Measurements from ENCODE around the gene COL4A2. TPM values are rescaled to one million over a fixed set of nuclear protein-coding genes. Genes with fewer than 3 reads are reported as not detected.

COL4A2 gene
- total and polyA plus RNA-seq, 2 experiments from 2014 or later, result 146 to 455 TPM

DNA sequence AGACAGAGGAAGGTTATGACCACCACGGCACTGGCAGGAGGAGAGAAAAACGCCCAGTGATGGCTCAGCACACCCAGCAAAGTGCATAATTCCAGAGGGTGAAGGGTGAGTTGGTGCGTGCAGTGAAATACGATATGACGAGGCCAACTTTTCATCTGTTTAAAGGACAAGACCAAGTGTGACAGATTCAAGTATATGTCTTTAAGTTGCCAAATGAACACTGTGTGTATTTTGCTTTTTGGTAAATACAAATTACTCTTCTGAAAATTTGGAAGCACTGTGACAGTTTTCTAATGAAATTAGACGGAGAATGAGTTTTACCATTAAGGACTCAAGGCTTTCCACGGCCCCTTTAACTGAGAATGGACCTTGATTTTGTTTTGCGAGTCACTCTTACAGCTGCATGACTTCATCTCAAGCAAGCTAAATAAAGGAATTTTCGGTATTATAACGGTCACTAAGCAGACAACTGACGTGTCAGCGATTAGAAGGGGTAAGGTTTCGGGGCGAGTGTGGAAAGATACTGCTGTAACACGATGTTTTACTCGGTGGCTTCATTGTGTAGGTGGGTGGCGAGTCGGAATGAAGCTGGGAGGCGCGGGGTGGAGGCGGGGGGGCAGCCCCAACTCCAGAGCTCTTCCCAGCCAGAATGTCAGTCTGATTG is 22.8 kb downstream of the COL4A2 start:
- no peaks in the 10 kb centered on the region for H3K27me3 ChIP-seq (replicated peaks; ENCODE audit: insufficient read depth)
- DNase-seq, result peak; percentile 59

DNA sequence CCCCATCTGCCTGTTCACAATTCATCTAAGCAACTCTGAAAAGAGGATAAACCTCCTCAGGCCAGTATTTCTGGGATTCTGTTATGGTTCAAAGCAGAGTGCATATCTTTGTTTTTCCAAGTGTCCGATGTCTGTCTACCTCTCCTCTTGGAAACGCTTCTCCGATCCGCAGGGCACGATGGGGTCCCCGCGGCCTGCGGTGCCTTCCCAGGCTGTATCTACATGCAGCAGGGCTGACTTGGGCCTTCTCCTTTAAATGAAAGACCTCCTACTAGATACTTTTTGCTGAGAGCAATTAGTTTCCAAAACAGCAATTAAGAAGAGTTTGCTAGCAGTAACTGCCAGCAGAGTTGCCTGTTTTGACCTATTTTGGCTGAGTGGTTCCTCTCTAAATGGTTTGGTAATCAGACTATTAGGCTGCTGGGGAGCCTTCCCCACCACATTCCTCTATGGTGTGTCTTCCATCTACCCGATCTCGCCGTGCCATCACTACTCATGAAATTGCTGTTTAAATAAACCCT is 23.5 kb downstream of the COL4A2 start:
- WGBS, 2 experiments (ENCODE audit: low coverage in 1 of 2, low lambda C conversion rate in 2 of 2, missing lambda C conversion rate in 2 of 2), result 69% methylated on average over 11 of the region's 11 CpGs
- peaks cover 54% of the 10 kb centered on the region for H3K4me1 ChIP-seq (ENCODE audit: insufficient read depth)
- TF ChIP-seq EZH2phosphoT487 (IDR thresholded peaks at IDR 0.05; ENCODE audit: insufficient read depth, low read depth) (no peak), EZH2 (IDR thresholded peaks at IDR 0.05; ENCODE audit: insufficient read depth, poor library complexity, severe bottlenecking) (no peak)
- H3K9ac ChIP-seq, result peak overlapping the region; percentile 47
- no peak overlapping the region for H2AFZ ChIP-seq
- DNase-seq, result peak; percentile 88
- no peaks in the 10 kb centered on the region for H4K20me1 ChIP-seq (ENCODE audit: insufficient read depth)
- no peaks in the 10 kb centered on the region for H3K9me2 ChIP-seq (ENCODE audit: insufficient read depth)
- peaks cover 53% of the 10 kb centered on the region for H3F3A ChIP-seq (ENCODE audit: insufficient read depth)
- in situ Hi-C loops (cut with MboI), result no loop called here
- peak overlapping the region; percentile 61 for H3K4me2 ChIP-seq (ENCODE audit: unreplicated experiment)
- no peaks in the 10 kb centered on the region for H3K9me3 ChIP-seq (ENCODE audit: low read depth)
- peaks cover 51% of the 10 kb centered on the region for H3K79me2 ChIP-seq (ENCODE audit: insufficient read depth)
- no peaks in the 10 kb centered on the region for H3K27me3 ChIP-seq (replicated peaks; ENCODE audit: insufficient read depth)
- no peaks in the 10 kb centered on the region for H3K36me3 ChIP-seq (ENCODE audit: low read depth)
- peak overlapping the region; percentile 82 for H3K27ac ChIP-seq
- H3K4me3 ChIP-seq, result peak overlapping the region; percentile 13; the same call in 1 of the 2 replicates

More for the DNA sequence above, 22.8 kb downstream of the COL4A2 start:
- Histone ChIP-seq H2AFZ (no peak overlapping the region), H4K20me1 (ENCODE audit: insufficient read depth) (no peaks in the 10 kb centered on the region), H3K4me3 (no peak overlapping the region), H3F3A (ENCODE audit: insufficient read depth) (peaks cover 53% of the 10 kb centered on the region), H3K79me2 (ENCODE audit: insufficient read depth) (peaks cover 57% of the 10 kb centered on the region), H3K36me3 (ENCODE audit: low read depth) (no peaks in the 10 kb centered on the region), H3K4me2 (ENCODE audit: unreplicated experiment) (no peak overlapping the region), H3K9me3 (ENCODE audit: low read depth) (no peaks in the 10 kb centered on the region), H3K9me2 (ENCODE audit: insufficient read depth) (no peaks in the 10 kb centered on the region), H3K27ac (peak overlapping the region; percentile 82), H3K9ac (peak overlapping the region; percentile 47), H3K4me1 (ENCODE audit: insufficient read depth) (peaks cover 54% of the 10 kb centered on the region)
- WGBS, 2 experiments (ENCODE audit: low coverage in 1 of 2, low lambda C conversion rate in 2 of 2, missing lambda C conversion rate in 2 of 2), result 70 to 71% methylated on average over 21 of the region's 21 CpGs
- no peak for TF ChIP-seq EZH2phosphoT487 (IDR thresholded peaks at IDR 0.05; ENCODE audit: insufficient read depth, low read depth)
- no peak for TF ChIP-seq EZH2 (IDR thresholded peaks at IDR 0.05; ENCODE audit: insufficient read depth, poor library complexity, severe bottlenecking)
- in situ Hi-C loops (cut with MboI), result no loop called here

DNA sequence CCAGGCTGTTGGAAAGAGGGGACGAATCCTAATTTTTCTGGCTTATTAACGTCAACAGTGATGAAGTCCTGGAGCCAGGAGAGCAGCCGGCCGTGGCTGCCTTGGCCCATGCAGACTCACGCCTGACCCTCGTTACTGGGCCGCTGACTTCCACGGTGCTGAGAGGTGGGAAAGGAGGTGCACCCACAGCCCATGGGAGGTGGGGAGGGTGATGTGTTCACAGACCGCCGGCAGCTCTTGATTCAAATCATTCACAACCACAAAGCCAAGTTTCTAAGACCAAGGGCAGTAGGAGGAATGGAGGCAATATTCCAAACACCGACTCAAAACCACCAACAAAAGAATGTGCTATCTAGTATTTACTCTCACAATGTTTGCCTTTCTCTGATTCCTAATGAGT is 24.3 kb downstream of the COL4A2 start:
- no peaks in the 10 kb centered on the region for H3K9me3 ChIP-seq (ENCODE audit: low read depth)
- H3K27me3 ChIP-seq (replicated peaks; ENCODE audit: insufficient read depth), result no peaks in the 10 kb centered on the region
- H3K36me3 ChIP-seq (ENCODE audit: low read depth), result no peaks in the 10 kb centered on the region
- H3K9me2 ChIP-seq (ENCODE audit: insufficient read depth), result no peaks in the 10 kb centered on the region
- peak; percentile 58 for DNase-seq
- in situ Hi-C loops (cut with MboI), result no loop called here
- peaks cover 43% of the 10 kb centered on the region for H3K79me2 ChIP-seq (ENCODE audit: insufficient read depth)
- peak overlapping the region; percentile 61 for H3K4me2 ChIP-seq (ENCODE audit: unreplicated experiment)
- peak overlapping the region; percentile 13; the same call in 1 of the 2 replicates for H3K4me3 ChIP-seq
- H2AFZ ChIP-seq, result no peak overlapping the region
- H4K20me1 ChIP-seq (ENCODE audit: insufficient read depth), result no peaks in the 10 kb centered on the region
- peak overlapping the region; percentile 47; the same call in 1 of the 2 replicates for H3K9ac ChIP-seq
- TF ChIP-seq EZH2phosphoT487 (IDR thresholded peaks at IDR 0.05; ENCODE audit: insufficient read depth, low read depth) (no peak), EZH2 (IDR thresholded peaks at IDR 0.05; ENCODE audit: insufficient read depth, poor library complexity, severe bottlenecking) (no peak)
- WGBS, 2 experiments (ENCODE audit: low coverage in 1 of 2, low lambda C conversion rate in 2 of 2, missing lambda C conversion rate in 2 of 2), result 68 to 73% methylated on average over 11 of the region's 11 CpGs
- peaks cover 53% of the 10 kb centered on the region for H3F3A ChIP-seq (ENCODE audit: insufficient read depth)
- peak overlapping the region; percentile 82 for H3K27ac ChIP-seq
- peaks cover 54% of the 10 kb centered on the region for H3K4me1 ChIP-seq (ENCODE audit: insufficient read depth)

DNA sequence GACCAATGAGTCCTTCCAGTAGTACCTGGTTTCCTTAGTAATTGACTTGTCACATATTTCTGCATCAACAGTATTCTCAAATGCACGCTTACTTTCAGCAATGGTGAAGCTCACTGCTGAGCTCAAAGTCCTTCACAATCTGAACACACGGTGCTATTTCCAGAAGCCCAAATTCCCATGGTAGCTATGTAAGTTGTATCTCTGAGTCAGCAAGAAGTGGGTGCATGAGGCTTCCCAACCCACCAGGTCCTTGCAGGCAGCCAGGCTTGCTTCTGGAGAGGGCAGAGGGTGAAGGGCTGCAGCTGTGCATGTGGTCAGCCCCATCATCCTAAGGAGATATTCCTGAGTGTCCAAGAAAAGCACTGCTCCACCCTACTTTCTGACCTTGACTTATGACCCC is 25.7 kb downstream of the COL4A2 start:
- TF ChIP-seq EZH2 (IDR thresholded peaks at IDR 0.05; ENCODE audit: insufficient read depth, poor library complexity, severe bottlenecking) (no peak), EZH2phosphoT487 (IDR thresholded peaks at IDR 0.05; ENCODE audit: insufficient read depth, low read depth) (no peak)
- Histone ChIP-seq H3F3A (ENCODE audit: insufficient read depth) (peaks cover 46% of the 10 kb centered on the region), H3K4me1 (ENCODE audit: insufficient read depth) (peaks cover 41% of the 10 kb centered on the region), H3K36me3 (ENCODE audit: low read depth) (no peaks in the 10 kb centered on the region), H3K9me3 (ENCODE audit: low read depth) (no peaks in the 10 kb centered on the region), H3K9ac (no peak overlapping the region), H3K9me2 (ENCODE audit: insufficient read depth) (no peaks in the 10 kb centered on the region), H3K4me2 (ENCODE audit: unreplicated experiment) (no peak overlapping the region), H3K27me3 (replicated peaks; ENCODE audit: insufficient read depth) (no peaks in the 10 kb centered on the region), H3K4me3 (no peak overlapping the region), H4K20me1 (ENCODE audit: insufficient read depth) (no peaks in the 10 kb centered on the region), H3K27ac (no peak overlapping the region), H3K79me2 (ENCODE audit: insufficient read depth) (peaks cover 43% of the 10 kb centered on the region), H2AFZ (no peak overlapping the region)
- no peak for DNase-seq
- 93 to 95% methylated on average over 2 of the region's 2 CpGs for WGBS, 2 experiments (ENCODE audit: low coverage in 1 of 2, low lambda C conversion rate in 2 of 2, missing lambda C conversion rate in 2 of 2)
- in situ Hi-C loops (cut with MboI), result no loop called here
